HepG2 (cell line): ENCODE measurements around the gene NOP56. TPM values are rescaled to one million over a fixed set of nuclear protein-coding genes. Genes with fewer than 3 reads are reported as not detected.

Experiments used
- ESRRA ChIP-seq: sonication (generic); formaldehyde crosslinking; IDR thresholded peaks from 2 replicates; pipeline ENCODE4 v1.5.1; 2020; ENCODE audit warnings: mild to moderate bottlenecking, low read depth, missing genetic modification reagents
- FOXO4 ChIP-seq: sonication (generic); formaldehyde crosslinking; conservative IDR thresholded peaks from 2 replicates; pipeline ENCODE4 v1.8.1; 2023; ENCODE audit warnings: missing genetic modification reagents
- GPN1 ChIP-seq: sonication (generic); formaldehyde crosslinking; IDR thresholded peaks from 2 replicates; pipeline ENCODE4 v1.5.1; 2020; ENCODE audit warnings: missing genetic modification reagents, borderline replicate concordance
- HNRNPUL1 ChIP-seq: fragments of 200-400 bp; formaldehyde crosslinking; IDR thresholded peaks from 2 replicates; pipeline ENCODE4 v1.6.1; 2017; ENCODE audit warnings: low read depth, mild to moderate bottlenecking, low read length, moderate library complexity
- HOXA9 ChIP-seq: sonication (generic); formaldehyde crosslinking; IDR thresholded peaks from 2 replicates; pipeline ENCODE4 v1.8.1; 2022; ENCODE audit warnings: missing genetic modification reagents, mild to moderate bottlenecking, moderate library complexity, borderline replicate concordance
- NFYB ChIP-seq: sonication (generic); formaldehyde crosslinking; IDR thresholded peaks from 2 replicates; pipeline ENCODE4 v1.4.0; 2020; ENCODE audit warnings: missing genetic modification reagents
- POGK ChIP-seq: sonication (generic); formaldehyde crosslinking; conservative IDR thresholded peaks from 2 replicates; pipeline ENCODE4 v1.8.0; 2022; ENCODE audit warnings: mild to moderate bottlenecking, moderate library complexity, missing genetic modification reagents
- RFXANK ChIP-seq: IDR thresholded peaks from 2 replicates; pipeline ENCODE4 v1.6.1; 2016
- SIX4 ChIP-seq: sonication (generic); formaldehyde crosslinking; IDR thresholded peaks from 2 replicates; pipeline ENCODE4 v1.4.0; 2020; ENCODE audit warnings: missing genetic modification reagents
- STAT6 ChIP-seq: sonication (generic); formaldehyde crosslinking; IDR thresholded peaks from 2 replicates; pipeline ENCODE4 v1.4.0; 2020; ENCODE audit warnings: missing genetic modification reagents, mild to moderate bottlenecking, borderline replicate concordance
- ZNF276 ChIP-seq: sonication (generic); formaldehyde crosslinking; IDR thresholded peaks from 2 replicates; pipeline ENCODE4 v1.4.0; 2020; ENCODE audit warnings: mild to moderate bottlenecking, low read depth, missing genetic modification reagents
- ZNF350 ChIP-seq: sonication (generic); formaldehyde crosslinking; IDR thresholded peaks from 2 replicates; pipeline ENCODE4 v1.4.0; 2020; ENCODE audit warnings: mild to moderate bottlenecking, low read depth, missing genetic modification reagents, borderline replicate concordance
- ZNF44 ChIP-seq: sonication (generic); formaldehyde crosslinking; IDR thresholded peaks from 2 replicates; pipeline ENCODE4 v1.5.1; 2020; ENCODE audit warnings: mild to moderate bottlenecking, missing genetic modification reagents
- ZNF446 ChIP-seq: sonication (generic); formaldehyde crosslinking; IDR thresholded peaks from 2 replicates; pipeline ENCODE4 v1.5.0; 2020; ENCODE audit warnings: mild to moderate bottlenecking, missing genetic modification reagents
- ZNF784 ChIP-seq: sonication (generic); formaldehyde crosslinking; IDR thresholded peaks from 2 replicates; pipeline ENCODE4 v1.5.1; 2020; ENCODE audit warnings: missing genetic modification reagents, mild to moderate bottlenecking, borderline replicate concordance
- ZSCAN5A ChIP-seq: sonication (generic); formaldehyde crosslinking; IDR thresholded peaks from 2 replicates; pipeline ENCODE4 v1.8.0; 2022; ENCODE audit warnings: mild to moderate bottlenecking, missing genetic modification reagents, borderline replicate concordance
- polyA plus RNA-seq, 8 experiments: library from polyadenylated mRNA; depleted of rRNA in 3 of 8; stranded (reverse) in 7 of 8; unstranded in 1 of 8; fragments of >200 nt; fragmentation: Illumina TruSeq in 4 of 8; extraction: Trizol in 4 of 8; gene quantifications; 2 replicates each; pipeline versions ENCODE4 v1.2.1 to v1.2.3, GENCODE V29; 2011 to 2016; ENCODE audit warnings: low read depth in 4 of 8, missing spikeins in 1 of 8, mixed read lengths in 1 of 8; ENCODE audit not compliant: insufficient read depth in 1 of 8
- total RNA-seq, 5 experiments: library from RNA; depleted of rRNA; stranded (reverse); fragments of >200 nt; fragmentation: Illumina TruSeq; extraction: Trizol; gene quantifications; 2 replicates each; pipeline ENCODE4 v1.2.3, GENCODE V29; 2016; ENCODE audit warnings: low read depth in 1 of 5

NOP56 gene
- total and polyA plus RNA-seq, 2 of the 13 experiments (the other 11 are each of a cell fraction or from before 2014, with no cell fraction given): 369 to 1,116 TPM

- TF ChIP-seq STAT6 (no peak), FOXO4 (CRISPR knock-in tag) (no peak), ZNF446 (peak; percentile 84; the same call in 1 of the 2 replicates), HNRNPUL1 (no peak), ZNF276 (peak; percentile 48; the same call in 1 of the 2 replicates), ZNF784 (CRISPR knock-in tag) (peak; percentile 95), ZSCAN5A (no peak; the same call in 1 of the 2 replicates), SIX4 (CRISPR knock-in tag) (no peak), POGK (CRISPR knock-in tag) (peak; percentile 81), HOXA9 (peak; percentile 92), NFYB (CRISPR knock-in tag) (peak; percentile 9; the same call in 1 of the 2 replicates), ZNF44 (no peak), ZNF350 (CRISPR knock-in tag) (no peak), ESRRA (CRISPR knock-in tag) (peak; percentile 16; the same call in 1 of the 2 replicates), GPN1 (peak; percentile 92), RFXANK (CRISPR knock-in tag) (0 out of 2 replicates have a peak, but pooled peaks have one; percentile 62)
These were observed 508 bp downstream of the NOP56 start (continued) for GRCh38 chr20:2652724-2653555.
